Glomerular visceral epithelial cell (primary cell): ENCODE data around the gene ZNF561.

Experiments used
- DNase-seq: peaks from one replicate; pipeline ENCODE4 v3.0.0-alpha.2; 2016; ENCODE audit errors: extremely low spot score

The ZNF561 gene

GRCh38 chr19:9580728-9581127 lies 40.3 kb downstream of the ZNF561 start:
- DNase-seq: no peak

GRCh38 chr19:9570255-9570654 lies 50.8 kb downstream of the ZNF561 start:
- no peak for DNase-seq

- DNase-seq: no peak
Observed at GRCh38 chr19:9566729-9567128, 54.3 kb downstream of the ZNF561 start.

GRCh38 chr19:9565900-9566705 lies 54.9 kb downstream of the ZNF561 start:
- DNase-seq: no peak
